Measurements from ENCODE around the gene NANP. TPM values are rescaled to one million over a fixed set of nuclear protein-coding genes. Genes with fewer than 3 reads are reported as not detected.

The NANP gene
- total and polyA plus RNA-seq, 4 donors = 1.5 to 5.0 (median 3.2) TPM

DNA sequence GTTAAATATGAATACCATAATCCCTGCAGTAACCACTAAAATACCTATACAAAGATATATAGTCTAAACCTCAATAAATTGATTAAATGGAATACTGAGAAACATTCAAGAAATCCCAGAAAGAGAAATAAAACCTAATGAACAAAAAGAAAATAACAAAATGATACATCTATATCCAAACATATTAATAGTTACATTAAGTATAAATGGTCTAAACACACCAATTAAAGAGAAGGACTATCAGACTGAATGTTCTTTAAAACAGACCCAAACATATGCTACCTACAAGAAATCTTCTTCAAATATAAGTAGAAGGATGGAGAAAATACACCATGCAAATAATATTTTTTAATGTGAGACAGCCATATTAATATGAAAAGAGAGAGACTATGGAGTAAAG, 60.5 kb downstream of the NANP start:
- H3K27me3 ChIP-seq (ENCODE audit: control insufficient read depth in 4 of 4, insufficient read depth in 4 of 4, low read length in 3 of 4) = no peaks in the 10 kb centered on the region
- no peak overlapping the region for H3K9ac ChIP-seq (ENCODE audit: low read depth in 1 of 2, low read length in 2 of 2)
- H3K9me3 ChIP-seq (ENCODE audit: control insufficient read depth in 4 of 4, low read length in 3 of 4) = no peaks in the 10 kb centered on the region
- H3K27ac ChIP-seq (ENCODE audit: low read depth in 1 of 2, low read length in 2 of 2) = no peak overlapping the region
- no peaks in the 10 kb centered on the region for H3K4me1 ChIP-seq (ENCODE audit: control insufficient read depth in 4 of 4, insufficient read depth in 4 of 4, low read length in 3 of 4)
- H3K36me3 ChIP-seq (ENCODE audit: control insufficient read depth in 4 of 4, insufficient read depth in 3 of 4, low read depth in 1 of 4, low read length in 3 of 4) = peaks cover 0 to 2% (median 0%) of the 10 kb centered on the region in 4 donors
- TF ChIP-seq RAD21 (IDR thresholded peaks at IDR 0.05) (no peak), REST (IDR thresholded peaks at IDR 0.05) (no peak), RXRA (IDR thresholded peaks at IDR 0.05) (no peak), GABPA (IDR thresholded peaks at IDR 0.05 in 1 of 2, conservative IDR thresholded peaks at IDR 0.05 in 1 of 2) (no peak), HNF4G (IDR thresholded peaks at IDR 0.05) (no peak), ZBTB33 (IDR thresholded peaks at IDR 0.05) (no peak), FOXA1 (IDR thresholded peaks at IDR 0.05) (no peak)
- TF ChIP-seq, protein P1, sequence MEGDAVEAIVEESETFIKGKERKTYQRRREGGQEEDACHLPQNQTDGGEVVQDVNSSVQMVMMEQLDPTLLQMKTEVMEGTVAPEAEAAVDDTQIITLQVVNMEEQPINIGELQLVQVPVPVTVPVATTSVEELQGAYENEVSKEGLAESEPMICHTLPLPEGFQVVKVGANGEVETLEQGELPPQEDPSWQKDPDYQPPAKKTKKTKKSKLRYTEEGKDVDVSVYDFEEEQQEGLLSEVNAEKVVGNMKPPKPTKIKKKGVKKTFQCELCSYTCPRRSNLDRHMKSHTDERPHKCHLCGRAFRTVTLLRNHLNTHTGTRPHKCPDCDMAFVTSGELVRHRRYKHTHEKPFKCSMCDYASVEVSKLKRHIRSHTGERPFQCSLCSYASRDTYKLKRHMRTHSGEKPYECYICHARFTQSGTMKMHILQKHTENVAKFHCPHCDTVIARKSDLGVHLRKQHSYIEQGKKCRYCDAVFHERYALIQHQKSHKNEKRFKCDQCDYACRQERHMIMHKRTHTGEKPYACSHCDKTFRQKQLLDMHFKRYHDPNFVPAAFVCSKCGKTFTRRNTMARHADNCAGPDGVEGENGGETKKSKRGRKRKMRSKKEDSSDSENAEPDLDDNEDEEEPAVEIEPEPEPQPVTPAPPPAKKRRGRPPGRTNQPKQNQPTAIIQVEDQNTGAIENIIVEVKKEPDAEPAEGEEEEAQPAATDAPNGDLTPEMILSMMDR (IDR thresholded peaks at IDR 0.05; ENCODE audit: low read depth, low read length, missing input control) = no peak
- no peak overlapping the region for H3K4me3 ChIP-seq (ENCODE audit: low read depth in 1 of 3, low read length in 3 of 3)
- DNase-seq (ENCODE audit: low spot score) = no peak

Small RNAs within 50 kb of the gene (small RNA-seq; reads per million reads assigned to genes)
- not detected for gene RN7SL594P
- gene RNU6ATAC17P = not detected

Other genes starting within 250 kb of the NANP start
- 10 to 100 TPM; 11.1 to 13.3 TPM for gene ABHD12, start 233.2 kb downstream of the NANP start, total RNA-seq
- 10 to 100 TPM; 12.4 to 15.4 TPM for gene ABHD12, start 233.2 kb downstream of the NANP start, polyA plus RNA-seq
- gene GINS1, start 216.3 kb downstream of the NANP start, total RNA-seq = 10 to 100 TPM in 1 of 2 donors, under 1 TPM in 1; 0.25 to 11.4 TPM
- under 1 TPM; 0.17 to 0.70 TPM for gene GINS1, start 216.3 kb downstream of the NANP start, polyA plus RNA-seq
- 1 to 10 TPM; 2.8 to 3.6 TPM for gene NINL, start 38.5 kb downstream of the NANP start, total RNA-seq
- 1 to 10 TPM; 1.9 to 2.7 TPM for gene NINL, start 38.5 kb downstream of the NANP start, polyA plus RNA-seq
- gene ZNF337, start 72.8 kb upstream of the NANP start, total RNA-seq = 1 to 10 TPM; 3.6 to 5.9 TPM
- gene ZNF337, start 72.8 kb upstream of the NANP start, polyA plus RNA-seq = 1 to 10 TPM; 1.1 to 2.8 TPM